ENCODE results near the gene DPH5. TPM values are rescaled to one million over a fixed set of nuclear protein-coding genes. Genes with fewer than 3 reads are reported as not detected.
"Not testable (repeated sequence)": the region's sequence is repeated elsewhere in the genome, so short reads cannot be mapped to it uniquely, and the experiment has no call there.

Gene DPH5
- 10 to 100 TPM; 23.2 to 52.1 (median 43.8) TPM for polyA plus RNA-seq (ENCODE audit: low read depth in 6 of 6)

- DNase-seq (peak; percentile 90), ATAC-seq (ENCODE audit: low read depth in 2 of 2) (peak; percentile 92 to 93)
- H3K9me3 Mint-ChIP-seq, result peaks cover 0 to under 1% (median 0%) of the 10 kb centered on the region in 7 donors
- peak within 1 kb of the TSS; percentile 89 to 98 (median 93) for H3K4me3 Mint-ChIP-seq
- peaks cover 1 to 14% of the 10 kb centered on the region in 2 donors for H3K36me3 Mint-ChIP-seq
- H3K4me1 Mint-ChIP-seq, result peaks cover 40 to 69% (median 55%) of the 10 kb centered on the region in 3 donors
- peak within 1 kb of the TSS; percentile 90 to 96 (median 92) for H3K27ac Mint-ChIP-seq
- no peaks in the 10 kb centered on the region for H3K27me3 Mint-ChIP-seq
These were observed at the start of gene DPH5 for GRCh38 chr1:101025657-101026429. Gene DPH5 (minus strand): TSS chr1:101025784. CDS start chr1:101025443, 341 bp downstream.

DNA sequence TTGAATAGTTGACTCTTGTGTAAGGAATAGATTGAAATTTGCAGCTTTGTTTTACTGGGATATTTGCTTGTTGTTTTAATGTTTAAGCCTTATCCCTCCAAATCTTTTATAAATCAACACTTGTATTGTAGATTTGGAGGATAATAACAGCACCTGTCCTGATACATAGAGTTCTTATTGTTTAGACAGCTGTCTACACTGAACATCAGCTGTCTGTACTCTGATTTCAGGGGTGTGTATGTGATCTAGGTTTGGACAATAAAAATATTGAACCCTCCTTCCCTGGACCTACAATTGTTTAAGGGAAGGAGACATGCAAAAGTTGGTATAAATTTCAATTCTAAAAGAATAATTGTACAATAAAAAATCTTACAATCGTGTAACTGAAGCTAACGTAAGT, 48.3 kb upstream of the DPH5 start:
- no peaks in the 10 kb centered on the region for H3K9me3 Mint-ChIP-seq
- H3K27me3 Mint-ChIP-seq, result no peaks in the 10 kb centered on the region
- peak overlapping the region in 1 of 6 donors; percentile 63 for H3K27ac Mint-ChIP-seq
- H3K4me3 Mint-ChIP-seq, result no peak overlapping the region
- peaks cover 22 to 39% (median 31%) of the 10 kb centered on the region in 3 donors for H3K4me1 Mint-ChIP-seq
- peaks cover 3 to 11% of the 10 kb centered on the region in 2 donors for H3K36me3 Mint-ChIP-seq
- ATAC-seq (ENCODE audit: low read depth in 2 of 2), result no peak
- no peak for DNase-seq

DNA sequence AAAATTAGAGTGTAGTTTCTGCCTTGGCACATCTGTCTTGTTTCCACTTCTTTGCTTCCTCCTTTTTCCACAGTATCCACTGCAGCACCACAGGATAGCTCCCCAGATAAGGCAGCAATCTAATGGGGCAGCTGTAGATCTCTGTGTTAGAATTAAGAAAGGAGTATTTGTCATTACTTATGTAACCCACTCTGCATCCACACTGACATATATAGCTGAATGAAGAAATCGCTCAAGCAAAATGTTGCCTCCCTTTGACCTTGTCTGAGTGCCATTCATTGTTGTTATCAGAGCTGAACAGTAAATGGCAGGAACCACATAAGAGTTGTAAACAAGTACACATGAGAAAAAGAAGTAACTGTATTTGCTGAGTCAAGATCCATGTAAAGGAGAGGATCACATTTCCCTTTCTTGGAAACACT, 45.9 kb upstream of the DPH5 start:
- H3K36me3 Mint-ChIP-seq, result peaks cover 0 to 1% of the 10 kb centered on the region in 2 donors
- H3K9me3 Mint-ChIP-seq, result peaks cover 0 to 3% (median 0%) of the 10 kb centered on the region in 7 donors
- ATAC-seq (ENCODE audit: low read depth in 2 of 2) (peak in 1 of 2 donors; percentile 16), DNase-seq (no peak)
- H3K4me1 Mint-ChIP-seq, result peaks cover 29 to 50% (median 34%) of the 10 kb centered on the region in 3 donors
- no peaks in the 10 kb centered on the region for H3K27me3 Mint-ChIP-seq
- H3K27ac Mint-ChIP-seq, result peak overlapping the region in 4 of 6 donors; percentile 53 to 90 (median 65)
- H3K4me3 Mint-ChIP-seq, result peak overlapping the region in 3 of 8 donors; percentile 18 to 66 (median 36)

DNA sequence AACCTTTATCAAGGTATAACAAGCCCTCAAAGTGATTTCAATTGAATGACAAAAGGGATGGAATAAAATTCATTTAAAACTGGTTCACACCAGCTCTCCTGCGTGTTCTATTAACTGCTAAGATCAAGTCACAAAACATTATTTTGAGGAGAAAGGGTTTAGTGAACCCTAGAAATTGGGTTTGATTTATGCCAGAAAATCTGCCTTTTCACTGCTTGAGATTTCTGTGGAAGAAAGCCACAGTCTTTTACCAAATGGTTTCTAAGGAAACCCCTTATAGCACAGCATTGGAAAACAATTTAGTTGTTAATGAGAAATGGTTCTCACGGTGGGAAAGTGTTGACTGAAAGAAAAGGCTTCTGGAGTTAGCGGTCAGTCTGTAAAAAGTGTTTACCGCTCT, 43.6 kb upstream of the DPH5 start:
- H3K27ac Mint-ChIP-seq, result peak overlapping the region in 2 of 6 donors; percentile 13 to 52
- ATAC-seq (ENCODE audit: low read depth in 2 of 2), result no peak

GRCh38 chr1:101066937-101067335, 41.4 kb upstream of the DPH5 start:
- DNase-seq; H3K36me3 Mint-ChIP-seq; H3K9me3 Mint-ChIP-seq; ATAC-seq (ENCODE audit: low read depth in 2 of 2); H3K27me3 Mint-ChIP-seq: not testable (repeated sequence)
- H3K4me3 Mint-ChIP-seq, result peak overlapping the region in 4 of 8 donors; percentile 33 to 60 (median 38)
- H3K4me1 Mint-ChIP-seq, result peaks cover 46 to 72% (median 63%) of the 10 kb centered on the region in 3 donors
- peak overlapping the region in 5 of 6 donors; percentile 70 to 96 (median 87) for H3K27ac Mint-ChIP-seq

More for the DNA sequence above, 43.6 kb upstream of the DPH5 start:
- peaks cover 0 to 3% (median 0%) of the 10 kb centered on the region in 7 donors for H3K9me3 Mint-ChIP-seq
- H3K4me3 Mint-ChIP-seq, result no peak overlapping the region
- H3K36me3 Mint-ChIP-seq, result no peaks in the 10 kb centered on the region
- peaks cover 41 to 62% (median 53%) of the 10 kb centered on the region in 3 donors for H3K4me1 Mint-ChIP-seq
- DNase-seq, result no peak
- H3K27me3 Mint-ChIP-seq, result no peaks in the 10 kb centered on the region

- H3K27me3 Mint-ChIP-seq, result no peaks in the 10 kb centered on the region
- H3K4me3 Mint-ChIP-seq, result peak overlapping the region; percentile 3 to 74 (median 34)
- peaks cover 0 to 3% (median 0%) of the 10 kb centered on the region in 7 donors for H3K9me3 Mint-ChIP-seq
- H3K36me3 Mint-ChIP-seq, result no peaks in the 10 kb centered on the region
- H3K4me1 Mint-ChIP-seq, result peaks cover 46 to 72% (median 63%) of the 10 kb centered on the region in 3 donors
- peak; percentile 8 to 22 for ATAC-seq (ENCODE audit: low read depth in 2 of 2)
- DNase-seq, result no peak
- peak overlapping the region; percentile 70 to 96 (median 92) for H3K27ac Mint-ChIP-seq
These were observed 40.8 kb upstream of the DPH5 start for GRCh38 chr1:101066260-101066936.

- Mint-ChIP-seq H3K27me3 (no peaks in the 10 kb centered on the region), H3K4me3 (peak overlapping the region in 7 of 8 donors; percentile 36 to 84 (median 65)), H3K36me3 (peaks cover 0 to 3% of the 10 kb centered on the region in 2 donors), H3K4me1 (peaks cover 41 to 71% (median 62%) of the 10 kb centered on the region in 3 donors), H3K27ac (peak overlapping the region; percentile 70 to 96 (median 92)), H3K9me3 (peaks cover 0 to 3% (median 0%) of the 10 kb centered on the region in 7 donors)
- ATAC-seq (ENCODE audit: low read depth in 2 of 2) (peak; percentile 71 to 72), DNase-seq (no peak)
These were observed 40.0 kb upstream of the DPH5 start for GRCh38 chr1:101065575-101065974.

DNA sequence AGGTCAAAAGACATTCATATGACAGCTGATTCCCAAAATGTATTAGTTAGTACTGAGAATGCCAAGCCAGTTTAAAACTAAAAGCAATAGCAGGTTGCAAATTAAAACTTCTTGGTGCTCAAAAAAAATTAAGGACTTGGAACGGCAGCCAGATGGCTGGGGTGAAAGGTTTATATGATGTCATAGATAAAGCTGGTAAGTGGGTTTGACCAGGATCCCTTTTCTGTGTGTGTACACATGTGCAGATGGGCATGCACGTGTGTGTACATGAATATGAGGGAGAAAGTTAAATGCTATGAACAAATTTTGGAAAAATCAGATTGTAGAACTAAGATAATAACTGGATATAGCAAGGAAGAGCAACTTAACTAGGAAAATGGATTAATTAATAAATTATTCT, 39.1 kb upstream of the DPH5 start:
- H3K27me3 Mint-ChIP-seq, result no peaks in the 10 kb centered on the region
- peaks cover 40 to 70% (median 66%) of the 10 kb centered on the region in 3 donors for H3K4me1 Mint-ChIP-seq
- DNase-seq (no peak), ATAC-seq (ENCODE audit: low read depth in 2 of 2) (peak in 1 of 2 donors; percentile 42)
- H3K36me3 Mint-ChIP-seq, result peaks cover 0 to 6% of the 10 kb centered on the region in 2 donors
- peaks cover 0 to 3% (median 0%) of the 10 kb centered on the region in 7 donors for H3K9me3 Mint-ChIP-seq
- H3K27ac Mint-ChIP-seq, result peak overlapping the region in 5 of 6 donors; percentile 44 to 91 (median 87)
- H3K4me3 Mint-ChIP-seq, result peak overlapping the region in 3 of 8 donors; percentile 54 to 70 (median 54)

- ATAC-seq (ENCODE audit: low read depth in 2 of 2) (no peak), DNase-seq (no peak)
- peaks cover 38 to 60% (median 56%) of the 10 kb centered on the region in 3 donors for H3K4me1 Mint-ChIP-seq
- peak overlapping the region in 1 of 8 donors; percentile 16 for H3K4me3 Mint-ChIP-seq
- H3K36me3 Mint-ChIP-seq, result peaks cover 9 to 12% of the 10 kb centered on the region in 2 donors
- H3K27me3 Mint-ChIP-seq, result no peaks in the 10 kb centered on the region
- H3K27ac Mint-ChIP-seq, result peak overlapping the region in 2 of 6 donors; percentile 33 to 45
- peaks cover 0 to 6% (median 0%) of the 10 kb centered on the region in 7 donors for H3K9me3 Mint-ChIP-seq
These were observed 35.4 kb upstream of the DPH5 start for GRCh38 chr1:101060992-101061391.

DNA sequence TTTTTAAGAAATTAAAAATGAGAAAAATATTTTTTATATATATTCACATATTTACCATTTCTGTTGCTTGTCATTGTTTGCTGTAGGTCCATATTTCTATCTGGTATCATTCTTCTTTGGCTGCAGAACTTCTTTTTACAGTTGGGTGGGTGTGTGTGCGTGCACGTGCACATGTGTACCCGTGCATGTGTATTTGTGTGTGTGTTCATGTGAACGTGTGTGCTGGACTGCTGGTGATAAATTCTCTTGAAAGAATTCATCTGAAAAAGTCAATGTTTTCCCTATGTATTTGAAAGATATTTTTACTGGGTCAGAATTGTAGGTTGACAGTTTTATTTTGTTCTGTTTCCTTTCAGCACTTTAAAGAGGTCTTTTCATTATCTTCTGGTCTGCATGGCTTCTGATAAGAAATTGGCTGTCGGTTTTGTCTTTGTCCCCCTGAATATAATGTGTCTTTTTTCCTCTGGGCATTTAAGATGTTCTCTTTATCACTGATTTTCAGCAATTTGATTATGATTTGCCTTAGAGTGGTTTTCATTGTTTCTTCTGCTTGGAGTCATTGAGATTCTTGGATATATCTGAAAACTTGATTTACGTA, 34.5 kb upstream of the DPH5 start:
- no peak for DNase-seq
- Mint-ChIP-seq H3K27ac (peak overlapping the region in 3 of 6 donors; percentile 54 to 79 (median 78)), H3K4me1 (peaks cover 44 to 61% (median 57%) of the 10 kb centered on the region in 3 donors)

GRCh38 chr1:101055623-101056022, 30.0 kb upstream of the DPH5 start:
- Mint-ChIP-seq H3K4me1 (peaks cover 47 to 57% (median 53%) of the 10 kb centered on the region in 3 donors), H3K9me3 (peaks cover 0 to 6% (median 0%) of the 10 kb centered on the region in 7 donors), H3K36me3 (peaks cover 9 to 10% of the 10 kb centered on the region in 2 donors), H3K4me3 (peak overlapping the region in 1 of 8 donors; percentile 0), H3K27me3 (no peaks in the 10 kb centered on the region), H3K27ac (peak overlapping the region in 5 of 6 donors; percentile 23 to 92 (median 56))
- no peak for ATAC-seq (ENCODE audit: low read depth in 2 of 2)
- DNase-seq, result no peak

More for the DNA sequence above, 34.5 kb upstream of the DPH5 start:
- H3K36me3 Mint-ChIP-seq, result peaks cover 9 to 12% of the 10 kb centered on the region in 2 donors
- peaks cover 0 to 6% (median 0%) of the 10 kb centered on the region in 7 donors for H3K9me3 Mint-ChIP-seq
- no peak for ATAC-seq (ENCODE audit: low read depth in 2 of 2)
- no peaks in the 10 kb centered on the region for H3K27me3 Mint-ChIP-seq
- no peak overlapping the region for H3K4me3 Mint-ChIP-seq

DNA sequence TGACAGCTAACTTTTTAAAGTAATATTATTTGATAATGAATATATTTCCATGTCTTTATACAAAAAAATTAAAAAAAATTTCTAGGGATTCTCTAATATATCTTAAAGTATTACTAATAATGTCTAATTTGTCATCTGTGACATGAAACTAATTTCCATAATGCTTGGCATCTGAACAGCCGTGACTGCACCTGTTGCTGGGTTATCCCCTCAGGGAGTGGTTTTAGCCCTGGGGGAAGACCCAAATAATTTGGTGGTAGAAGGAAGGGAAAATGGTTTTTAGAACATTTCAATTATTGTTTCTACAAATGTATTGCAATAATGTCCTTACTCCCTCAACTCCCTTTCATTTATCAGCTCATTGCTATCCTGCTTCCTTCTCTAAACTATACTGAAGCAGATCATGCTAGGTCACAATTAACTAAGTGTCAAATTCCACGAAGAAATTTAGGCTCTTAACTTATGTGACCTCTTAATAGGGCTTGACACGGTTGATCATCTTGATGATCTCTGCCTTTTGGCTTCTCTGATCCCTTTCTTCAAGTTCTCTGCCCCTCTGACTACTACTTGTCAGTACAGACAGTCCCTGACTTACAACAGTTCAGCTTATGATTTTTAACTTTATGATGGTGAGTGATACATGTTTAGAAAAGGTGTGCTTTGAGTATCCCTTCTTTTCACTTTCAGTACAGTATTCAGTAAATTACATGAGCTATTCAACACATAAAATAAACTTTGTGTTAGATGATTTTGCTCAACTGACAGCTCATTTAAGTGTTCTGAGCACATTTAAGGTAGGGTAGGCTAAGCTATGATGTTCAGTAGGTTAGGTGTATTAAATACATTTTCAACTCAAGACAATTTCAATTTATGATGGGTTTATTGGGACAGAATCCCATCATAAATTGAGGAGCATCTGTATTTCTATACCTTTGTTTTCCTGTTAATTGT, 26.4 kb upstream of the DPH5 start:
- Mint-ChIP-seq H3K9me3 (no peaks in the 10 kb centered on the region), H3K4me1 (peaks cover 59 to 67% (median 63%) of the 10 kb centered on the region in 3 donors), H3K27me3 (no peaks in the 10 kb centered on the region), H3K4me3 (peak overlapping the region; percentile 64 to 86 (median 76)), H3K36me3 (no peaks in the 10 kb centered on the region), H3K27ac (peak overlapping the region; percentile 74 to 98 (median 94))
- DNase-seq (peak; percentile 70), ATAC-seq (ENCODE audit: low read depth in 2 of 2) (peak; percentile 95 to 96)
